SK-N-MC (cell line): ENCODE results near the gene TMEM131L.
"Not testable (repeated sequence)": the region's sequence is repeated elsewhere in the genome, so short reads cannot be mapped to it uniquely, and the experiment has no call there.

Experiments used
- DNase-seq: peaks from one replicate; pipeline ENCODE4 v3.0.0-alpha.2; 2011; ENCODE audit warnings: low read depth, low spot score
- H3K27ac ChIP-seq: fragments of 200-600 bp; sonication (generic); 2 replicates; pipeline ENCODE4 v1.5.1; 2016; ENCODE audit warnings: mixed run types
- H3K36me3 ChIP-seq: fragments of 200-600 bp; sonication (generic); 2 replicates; pipeline ENCODE4 v1.6.1; 2017; ENCODE audit warnings: antibody characterized with exemption, low read length, mixed read lengths; ENCODE audit not compliant: insufficient read depth
- H3K4me3 ChIP-seq: fragments of 200-600 bp; sonication (generic); 2 replicates; pipeline ENCODE4 v1.5.1; 2016
- H3K9ac ChIP-seq: fragments of 200-600 bp; sonication (generic); 2 replicates; pipeline ENCODE4 v1.8.0; 2017; ENCODE audit warnings: mixed run types, mixed read lengths; ENCODE audit not compliant: insufficient read length
- H3K9me3 ChIP-seq: fragments of 200-600 bp; sonication (generic); 2 replicates; pipeline ENCODE4 v1.6.1; 2017; ENCODE audit warnings: low read depth, mild to moderate bottlenecking, antibody characterized with exemption, low read length, moderate library complexity, mixed read lengths
- EZH2 ChIP-seq: fragments of 200-600 bp; sonication (generic); IDR thresholded peaks from one replicate; pipeline ENCODE4 v1.6.1; 2017; ENCODE audit warnings: antibody characterized with exemption
- FOXP2 ChIP-seq: optimal IDR thresholded peaks from 2 replicates; pipeline ENCODE3; 2011; ENCODE audit warnings: mild to moderate bottlenecking, moderate library complexity; ENCODE audit not compliant: insufficient read depth; ENCODE audit errors: extremely low read length, control extremely low read depth
- POLR2AphosphoS5 ChIP-seq: IDR thresholded peaks from 2 replicates; pipeline ENCODE4 v1.6.1; 2012; ENCODE audit warnings: mild to moderate bottlenecking, low read depth, low read length, borderline replicate concordance

The TMEM131L gene

DNA sequence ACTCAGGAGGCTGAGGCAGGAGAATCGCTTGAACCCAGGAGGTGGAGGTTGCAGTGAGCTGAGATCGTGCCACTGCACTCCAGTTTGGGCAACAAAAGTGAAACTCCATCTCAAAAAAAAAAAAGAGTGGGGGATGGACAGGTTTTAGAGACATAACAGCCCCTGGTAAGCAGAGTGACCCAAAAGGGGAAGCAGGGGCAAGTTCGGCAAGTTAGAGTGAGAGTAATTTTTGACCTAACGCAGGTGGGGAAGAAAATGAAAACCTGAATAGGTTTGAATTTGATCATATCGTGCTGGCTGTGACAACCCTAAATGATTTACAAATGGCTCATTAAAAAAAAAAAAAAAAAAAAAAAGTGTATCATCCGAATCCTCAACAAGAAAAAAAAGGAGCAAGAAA is 25.7 kb upstream of the TMEM131L start:
- no peak overlapping the region for H3K9ac ChIP-seq
- H3K9me3 ChIP-seq: no peaks in the 10 kb centered on the region
- H3K27ac ChIP-seq: no peak overlapping the region
- no peaks in the 10 kb centered on the region for H3K36me3 ChIP-seq
- DNase-seq: no peak
- no peak overlapping the region for H3K4me3 ChIP-seq
- TF ChIP-seq POLR2AphosphoS5 (no peak), EZH2 (no peak), FOXP2 (no peak)

DNA sequence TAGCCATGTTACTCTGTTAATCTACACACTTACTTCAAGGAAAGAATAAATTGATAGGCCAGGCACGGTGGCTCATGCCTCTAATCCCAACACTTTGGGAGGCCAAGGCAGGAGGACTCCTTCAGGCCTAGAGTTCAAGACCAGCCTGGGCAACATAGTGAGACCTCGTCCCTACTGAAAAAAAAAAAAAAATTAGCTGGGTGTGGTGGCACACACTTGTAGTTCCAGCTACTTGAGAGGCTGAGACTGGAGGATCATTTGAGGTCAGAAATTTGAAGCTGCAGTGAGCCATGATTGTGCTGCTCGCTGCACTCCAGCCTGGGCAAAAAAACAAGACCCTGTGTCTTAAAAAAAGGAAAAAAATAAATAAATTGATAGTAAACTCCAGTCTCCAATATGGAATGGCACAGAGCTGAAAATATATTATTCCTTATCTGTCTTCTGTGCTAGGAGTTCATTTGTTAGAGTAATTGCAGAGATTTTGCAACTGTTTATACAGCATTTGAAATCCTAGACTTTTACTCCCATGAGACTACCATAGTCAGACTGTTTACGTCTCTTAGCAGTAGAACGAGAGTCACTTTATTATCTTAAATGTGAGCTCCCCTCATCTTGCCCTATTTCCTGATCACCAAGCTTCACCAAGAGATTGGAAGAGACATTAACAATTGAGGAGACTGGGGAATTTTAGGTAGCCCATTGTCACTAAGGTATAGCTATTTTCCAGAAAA is 18.8 kb upstream of the TMEM131L start:
- Histone ChIP-seq H3K9me3 (no peaks in the 10 kb centered on the region), H3K27ac (peak overlapping the region; percentile 73), H3K4me3 (peak overlapping the region; percentile 66), H3K9ac (peak overlapping the region; percentile 1), H3K36me3 (no peaks in the 10 kb centered on the region)
- TF ChIP-seq FOXP2 (no peak), EZH2 (no peak), POLR2AphosphoS5 (no peak)
- DNase-seq: no peak

GRCh38 chr4:153448003-153448731 is 18.0 kb upstream of the TMEM131L start:
- no peaks in the 10 kb centered on the region for H3K36me3 ChIP-seq
- TF ChIP-seq FOXP2: peak; percentile 14
- TF ChIP-seq EZH2: no peak
- DNase-seq: no peak
- peak overlapping the region; percentile 73 for H3K27ac ChIP-seq
- H3K4me3 ChIP-seq: peak overlapping the region; percentile 66
- no peaks in the 10 kb centered on the region for H3K9me3 ChIP-seq
- peak overlapping the region; percentile 1 for H3K9ac ChIP-seq

- H3K27ac ChIP-seq: no peak overlapping the region
- DNase-seq: no peak
- no peak overlapping the region for H3K4me3 ChIP-seq
- H3K9me3 ChIP-seq: no peaks in the 10 kb centered on the region
- no peak overlapping the region for H3K9ac ChIP-seq
- H3K36me3 ChIP-seq: no peaks in the 10 kb centered on the region
- TF ChIP-seq EZH2 (no peak), POLR2AphosphoS5 (no peak), FOXP2 (no peak)
Observed at GRCh38 chr4:153449338-153449737, 16.8 kb upstream of the TMEM131L start.

DNA sequence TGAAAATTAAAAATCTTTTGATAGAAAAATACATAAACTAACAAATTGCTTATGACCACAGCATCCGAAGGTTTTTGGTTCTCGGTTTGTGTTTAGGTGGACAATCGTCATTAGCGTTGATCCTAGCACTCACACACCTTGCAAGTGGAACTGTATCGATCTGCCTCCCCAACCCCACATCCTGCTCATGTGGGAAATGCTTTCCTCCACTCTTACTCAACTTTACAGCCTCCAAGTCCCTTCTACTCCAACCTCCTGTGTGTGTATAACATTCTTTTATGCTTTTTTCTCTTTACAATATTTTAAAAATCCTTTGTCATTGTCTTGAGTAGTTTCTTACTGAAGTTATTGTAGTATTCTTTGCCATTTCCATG is 15.6 kb upstream of the TMEM131L start:
- no peak for TF ChIP-seq FOXP2
- TF ChIP-seq POLR2AphosphoS5: no peak
- Histone ChIP-seq H3K9ac (no peak overlapping the region), H3K27ac (no peak overlapping the region), H3K9me3 (no peaks in the 10 kb centered on the region), H3K36me3 (no peaks in the 10 kb centered on the region), H3K4me3 (no peak overlapping the region)
- DNase-seq: no peak

- H3K9ac ChIP-seq, H3K4me3 ChIP-seq, H3K36me3 ChIP-seq, H3K27ac ChIP-seq, H3K9me3 ChIP-seq, DNase-seq: not testable (repeated sequence)
Observed at GRCh38 chr4:153451145-153451544, 15.0 kb upstream of the TMEM131L start.

GRCh38 chr4:153451911-153452657 is 14.1 kb upstream of the TMEM131L start:
- no peak for TF ChIP-seq POLR2AphosphoS5
- no peak for TF ChIP-seq EZH2
- TF ChIP-seq FOXP2: no peak
- Histone ChIP-seq H3K36me3 (no peaks in the 10 kb centered on the region), H3K9me3 (no peaks in the 10 kb centered on the region), H3K4me3 (no peak overlapping the region), H3K27ac (no peak overlapping the region), H3K9ac (no peak overlapping the region)
- DNase-seq: no peak

GRCh38 chr4:153452658-153453378 is 13.3 kb upstream of the TMEM131L start:
- Histone ChIP-seq H3K4me3 (no peak overlapping the region), H3K9me3 (no peaks in the 10 kb centered on the region), H3K36me3 (no peaks in the 10 kb centered on the region), H3K9ac (no peak overlapping the region), H3K27ac (no peak overlapping the region)
- DNase-seq: no peak
- TF ChIP-seq EZH2 (no peak), FOXP2 (no peak), POLR2AphosphoS5 (no peak)
